ENCODE data around the gene MAMSTR. TPM values are rescaled to one million over a fixed set of nuclear protein-coding genes. Genes with fewer than 3 reads are reported as not detected.

Gene MAMSTR
- total and polyA plus RNA-seq, 9 of the 15 experiments (the other 6 are each of a cell fraction or from before 2014, with no cell fraction given), result 0.08 to 1.00 (median 0.40) TPM; not detected in 1

- TF ChIP-seq, protein P1, sequence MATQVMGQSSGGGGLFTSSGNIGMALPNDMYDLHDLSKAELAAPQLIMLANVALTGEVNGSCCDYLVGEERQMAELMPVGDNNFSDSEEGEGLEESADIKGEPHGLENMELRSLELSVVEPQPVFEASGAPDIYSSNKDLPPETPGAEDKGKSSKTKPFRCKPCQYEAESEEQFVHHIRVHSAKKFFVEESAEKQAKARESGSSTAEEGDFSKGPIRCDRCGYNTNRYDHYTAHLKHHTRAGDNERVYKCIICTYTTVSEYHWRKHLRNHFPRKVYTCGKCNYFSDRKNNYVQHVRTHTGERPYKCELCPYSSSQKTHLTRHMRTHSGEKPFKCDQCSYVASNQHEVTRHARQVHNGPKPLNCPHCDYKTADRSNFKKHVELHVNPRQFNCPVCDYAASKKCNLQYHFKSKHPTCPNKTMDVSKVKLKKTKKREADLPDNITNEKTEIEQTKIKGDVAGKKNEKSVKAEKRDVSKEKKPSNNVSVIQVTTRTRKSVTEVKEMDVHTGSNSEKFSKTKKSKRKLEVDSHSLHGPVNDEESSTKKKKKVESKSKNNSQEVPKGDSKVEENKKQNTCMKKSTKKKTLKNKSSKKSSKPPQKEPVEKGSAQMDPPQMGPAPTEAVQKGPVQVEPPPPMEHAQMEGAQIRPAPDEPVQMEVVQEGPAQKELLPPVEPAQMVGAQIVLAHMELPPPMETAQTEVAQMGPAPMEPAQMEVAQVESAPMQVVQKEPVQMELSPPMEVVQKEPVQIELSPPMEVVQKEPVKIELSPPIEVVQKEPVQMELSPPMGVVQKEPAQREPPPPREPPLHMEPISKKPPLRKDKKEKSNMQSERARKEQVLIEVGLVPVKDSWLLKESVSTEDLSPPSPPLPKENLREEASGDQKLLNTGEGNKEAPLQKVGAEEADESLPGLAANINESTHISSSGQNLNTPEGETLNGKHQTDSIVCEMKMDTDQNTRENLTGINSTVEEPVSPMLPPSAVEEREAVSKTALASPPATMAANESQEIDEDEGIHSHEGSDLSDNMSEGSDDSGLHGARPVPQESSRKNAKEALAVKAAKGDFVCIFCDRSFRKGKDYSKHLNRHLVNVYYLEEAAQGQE (IDR thresholded peaks at IDR 0.05; ENCODE audit: borderline replicate concordance), result peak; percentile 90
- TF ChIP-seq, protein P1 (CRISPR knock-in tag; IDR thresholded peaks at IDR 0.05; ENCODE audit: low read depth), result no peak
- TF ChIP-seq HES1 (IDR thresholded peaks at IDR 0.05; ENCODE audit: low read depth) (peak; percentile 31; the same call in 1 of the 2 replicates), ZNF436 (CRISPR knock-in tag; IDR thresholded peaks at IDR 0.05) (no peak), CBX1 (IDR thresholded peaks at IDR 0.05; ENCODE audit: low read depth) (no peak), MEF2D (tag; conservative IDR thresholded peaks at IDR 0.05; ENCODE audit: low read depth) (no peak), SOX6 (IDR thresholded peaks at IDR 0.05) (peak; percentile 82), ZNF146 (CRISPR knock-in tag; IDR thresholded peaks at IDR 0.05; ENCODE audit: unreplicated experiment) (no peak)
- TF ChIP-seq, protein P2, sequence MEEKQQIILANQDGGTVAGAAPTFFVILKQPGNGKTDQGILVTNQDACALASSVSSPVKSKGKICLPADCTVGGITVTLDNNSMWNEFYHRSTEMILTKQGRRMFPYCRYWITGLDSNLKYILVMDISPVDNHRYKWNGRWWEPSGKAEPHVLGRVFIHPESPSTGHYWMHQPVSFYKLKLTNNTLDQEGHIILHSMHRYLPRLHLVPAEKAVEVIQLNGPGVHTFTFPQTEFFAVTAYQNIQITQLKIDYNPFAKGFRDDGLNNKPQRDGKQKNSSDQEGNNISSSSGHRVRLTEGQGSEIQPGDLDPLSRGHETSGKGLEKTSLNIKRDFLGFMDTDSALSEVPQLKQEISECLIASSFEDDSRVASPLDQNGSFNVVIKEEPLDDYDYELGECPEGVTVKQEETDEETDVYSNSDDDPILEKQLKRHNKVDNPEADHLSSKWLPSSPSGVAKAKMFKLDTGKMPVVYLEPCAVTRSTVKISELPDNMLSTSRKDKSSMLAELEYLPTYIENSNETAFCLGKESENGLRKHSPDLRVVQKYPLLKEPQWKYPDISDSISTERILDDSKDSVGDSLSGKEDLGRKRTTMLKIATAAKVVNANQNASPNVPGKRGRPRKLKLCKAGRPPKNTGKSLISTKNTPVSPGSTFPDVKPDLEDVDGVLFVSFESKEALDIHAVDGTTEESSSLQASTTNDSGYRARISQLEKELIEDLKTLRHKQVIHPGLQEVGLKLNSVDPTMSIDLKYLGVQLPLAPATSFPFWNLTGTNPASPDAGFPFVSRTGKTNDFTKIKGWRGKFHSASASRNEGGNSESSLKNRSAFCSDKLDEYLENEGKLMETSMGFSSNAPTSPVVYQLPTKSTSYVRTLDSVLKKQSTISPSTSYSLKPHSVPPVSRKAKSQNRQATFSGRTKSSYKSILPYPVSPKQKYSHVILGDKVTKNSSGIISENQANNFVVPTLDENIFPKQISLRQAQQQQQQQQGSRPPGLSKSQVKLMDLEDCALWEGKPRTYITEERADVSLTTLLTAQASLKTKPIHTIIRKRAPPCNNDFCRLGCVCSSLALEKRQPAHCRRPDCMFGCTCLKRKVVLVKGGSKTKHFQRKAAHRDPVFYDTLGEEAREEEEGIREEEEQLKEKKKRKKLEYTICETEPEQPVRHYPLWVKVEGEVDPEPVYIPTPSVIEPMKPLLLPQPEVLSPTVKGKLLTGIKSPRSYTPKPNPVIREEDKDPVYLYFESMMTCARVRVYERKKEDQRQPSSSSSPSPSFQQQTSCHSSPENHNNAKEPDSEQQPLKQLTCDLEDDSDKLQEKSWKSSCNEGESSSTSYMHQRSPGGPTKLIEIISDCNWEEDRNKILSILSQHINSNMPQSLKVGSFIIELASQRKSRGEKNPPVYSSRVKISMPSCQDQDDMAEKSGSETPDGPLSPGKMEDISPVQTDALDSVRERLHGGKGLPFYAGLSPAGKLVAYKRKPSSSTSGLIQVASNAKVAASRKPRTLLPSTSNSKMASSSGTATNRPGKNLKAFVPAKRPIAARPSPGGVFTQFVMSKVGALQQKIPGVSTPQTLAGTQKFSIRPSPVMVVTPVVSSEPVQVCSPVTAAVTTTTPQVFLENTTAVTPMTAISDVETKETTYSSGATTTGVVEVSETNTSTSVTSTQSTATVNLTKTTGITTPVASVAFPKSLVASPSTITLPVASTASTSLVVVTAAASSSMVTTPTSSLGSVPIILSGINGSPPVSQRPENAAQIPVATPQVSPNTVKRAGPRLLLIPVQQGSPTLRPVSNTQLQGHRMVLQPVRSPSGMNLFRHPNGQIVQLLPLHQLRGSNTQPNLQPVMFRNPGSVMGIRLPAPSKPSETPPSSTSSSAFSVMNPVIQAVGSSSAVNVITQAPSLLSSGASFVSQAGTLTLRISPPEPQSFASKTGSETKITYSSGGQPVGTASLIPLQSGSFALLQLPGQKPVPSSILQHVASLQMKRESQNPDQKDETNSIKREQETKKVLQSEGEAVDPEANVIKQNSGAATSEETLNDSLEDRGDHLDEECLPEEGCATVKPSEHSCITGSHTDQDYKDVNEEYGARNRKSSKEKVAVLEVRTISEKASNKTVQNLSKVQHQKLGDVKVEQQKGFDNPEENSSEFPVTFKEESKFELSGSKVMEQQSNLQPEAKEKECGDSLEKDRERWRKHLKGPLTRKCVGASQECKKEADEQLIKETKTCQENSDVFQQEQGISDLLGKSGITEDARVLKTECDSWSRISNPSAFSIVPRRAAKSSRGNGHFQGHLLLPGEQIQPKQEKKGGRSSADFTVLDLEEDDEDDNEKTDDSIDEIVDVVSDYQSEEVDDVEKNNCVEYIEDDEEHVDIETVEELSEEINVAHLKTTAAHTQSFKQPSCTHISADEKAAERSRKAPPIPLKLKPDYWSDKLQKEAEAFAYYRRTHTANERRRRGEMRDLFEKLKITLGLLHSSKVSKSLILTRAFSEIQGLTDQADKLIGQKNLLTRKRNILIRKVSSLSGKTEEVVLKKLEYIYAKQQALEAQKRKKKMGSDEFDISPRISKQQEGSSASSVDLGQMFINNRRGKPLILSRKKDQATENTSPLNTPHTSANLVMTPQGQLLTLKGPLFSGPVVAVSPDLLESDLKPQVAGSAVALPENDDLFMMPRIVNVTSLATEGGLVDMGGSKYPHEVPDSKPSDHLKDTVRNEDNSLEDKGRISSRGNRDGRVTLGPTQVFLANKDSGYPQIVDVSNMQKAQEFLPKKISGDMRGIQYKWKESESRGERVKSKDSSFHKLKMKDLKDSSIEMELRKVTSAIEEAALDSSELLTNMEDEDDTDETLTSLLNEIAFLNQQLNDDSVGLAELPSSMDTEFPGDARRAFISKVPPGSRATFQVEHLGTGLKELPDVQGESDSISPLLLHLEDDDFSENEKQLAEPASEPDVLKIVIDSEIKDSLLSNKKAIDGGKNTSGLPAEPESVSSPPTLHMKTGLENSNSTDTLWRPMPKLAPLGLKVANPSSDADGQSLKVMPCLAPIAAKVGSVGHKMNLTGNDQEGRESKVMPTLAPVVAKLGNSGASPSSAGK (IDR thresholded peaks at IDR 0.05), result no peak
Observed at GRCh38 chr19:48685583-48685982, 33.9 kb downstream of the MAMSTR start (continued).

Measured in K562 (cell line).